ENCODE results near the gene CDR2. TPM values are rescaled to one million over a fixed set of nuclear protein-coding genes. Genes with fewer than 3 reads are reported as not detected.

The CDR2 gene
- total and polyA plus RNA-seq, 9 of the 15 experiments (the other 6 are each of a cell fraction or from before 2014, with no cell fraction given), result 4.6 to 30.3 (median 19.9) TPM

GRCh38 chr16:22342082-22342481 lies 32.3 kb downstream of the CDR2 start (continued):
- TF ChIP-seq THAP12 (CRISPR knock-in tag; IDR thresholded peaks at IDR 0.05) (no peak), STAG1 (CRISPR knock-in tag; IDR thresholded peaks at IDR 0.05; ENCODE audit: borderline replicate concordance) (no peak), NELFE (IDR thresholded peaks at IDR 0.05; ENCODE audit: insufficient read depth, insufficient read length) (no peak), MXI1 (IDR thresholded peaks at IDR 0.05; ENCODE audit: low read depth, low read length) (no peak)

- Histone ChIP-seq H3K4me2 (ENCODE audit: insufficient read depth, low read length) (no peak overlapping the region), H3K4me3 (no peak overlapping the region), H4K20me1 (replicated peaks; ENCODE audit: control insufficient read depth, insufficient read depth, low read length) (no peaks in the 10 kb centered on the region), H3K36me3 (ENCODE audit: control insufficient read depth, insufficient read depth, low read length) (peaks cover 7% of the 10 kb centered on the region; the same call in 2 of the 3 replicates), H3K9me1 (ENCODE audit: control insufficient read depth, insufficient read depth, low read length) (no peaks in the 10 kb centered on the region), H3K9ac (ENCODE audit: insufficient read depth in 1 of 2, low read depth in 2 of 2, low read length in 2 of 2) (no peak overlapping the region), H3K4me1 (replicated peaks in 1 of 2; ENCODE audit: control insufficient read depth in 2 of 2, insufficient read depth in 2 of 2, low read length in 2 of 2) (no peaks in the 10 kb centered on the region), H3K27me3 (ENCODE audit: control insufficient read depth in 2 of 2, insufficient read depth in 2 of 2, low read length in 2 of 2) (no peaks in the 10 kb centered on the region), H2AFZ (ENCODE audit: low read depth, low read length) (no peak overlapping the region), H3K79me2 (ENCODE audit: control insufficient read depth, insufficient read depth, low read length) (no peaks in the 10 kb centered on the region), H3K27ac (ENCODE audit: extremely low read depth, low read depth, low read length) (no peak overlapping the region), H3K9me3 (replicated peaks; ENCODE audit: control insufficient read depth, insufficient read depth, low read depth, low read length) (peaks cover 4% of the 10 kb centered on the region)
- intact Hi-C loops (cut with micrococcal nuclease), result no loop called here
- ChIA-PET CTCF (ENCODE audit: low intra/inter-chr PET ratio) (interaction anchor here (0.6 kb wide), 1 partner anchor 333 kb away, joined by 3 read pairs; no protein-coding TSS in a partner anchor), POLR2A (no interaction called here)
- no TSS peak for BruUV-seq (replicated peaks)
- DNase-seq (ENCODE audit: extremely low read depth in 1 of 4, low spot score in 3 of 4) (no peak), FAIRE-seq (no peak), ATAC-seq (no peak)
- in situ Hi-C loops (cut with MboI), result no loop called here
- TF ChIP-seq ZNF324 (CRISPR knock-in tag; IDR thresholded peaks at IDR 0.05), result peak; percentile 92
- no peak for TF ChIP-seq ARHGAP35 (IDR thresholded peaks at IDR 0.05; ENCODE audit: partially characterized antibody)
- no peak for TF ChIP-seq ZNF609 (CRISPR knock-in tag; IDR thresholded peaks at IDR 0.05; ENCODE audit: borderline replicate concordance)
- no peak for TF ChIP-seq ZNF57 (CRISPR knock-in tag; IDR thresholded peaks at IDR 0.05)
Observed at GRCh38 chr16:22340945-22341344, 33.5 kb downstream of the CDR2 start.
